SK-N-MC (cell line): Measurements from ENCODE around the gene CBL.

ENCODE experiments used
- DNase-seq: peaks from one replicate; pipeline ENCODE4 v3.0.0-alpha.2; 2011; ENCODE audit warnings: low read depth, low spot score
- H3K27ac ChIP-seq: fragments of 200-600 bp; sonication (generic); 2 replicates; pipeline ENCODE4 v1.5.1; 2016; ENCODE audit warnings: mixed run types
- H3K36me3 ChIP-seq: fragments of 200-600 bp; sonication (generic); 2 replicates; pipeline ENCODE4 v1.6.1; 2017; ENCODE audit warnings: antibody characterized with exemption, low read length, mixed read lengths; ENCODE audit not compliant: insufficient read depth
- H3K4me3 ChIP-seq: fragments of 200-600 bp; sonication (generic); 2 replicates; pipeline ENCODE4 v1.5.1; 2016
- H3K9ac ChIP-seq: fragments of 200-600 bp; sonication (generic); 2 replicates; pipeline ENCODE4 v1.8.0; 2017; ENCODE audit warnings: mixed run types, mixed read lengths; ENCODE audit not compliant: insufficient read length
- H3K9me3 ChIP-seq: fragments of 200-600 bp; sonication (generic); 2 replicates; pipeline ENCODE4 v1.6.1; 2017; ENCODE audit warnings: low read depth, mild to moderate bottlenecking, antibody characterized with exemption, low read length, moderate library complexity, mixed read lengths
- EZH2 ChIP-seq: fragments of 200-600 bp; sonication (generic); IDR thresholded peaks from one replicate; pipeline ENCODE4 v1.6.1; 2017; ENCODE audit warnings: antibody characterized with exemption
- FOXP2 ChIP-seq: optimal IDR thresholded peaks from 2 replicates; pipeline ENCODE3; 2011; ENCODE audit warnings: mild to moderate bottlenecking, moderate library complexity; ENCODE audit not compliant: insufficient read depth; ENCODE audit errors: extremely low read length, control extremely low read depth
- POLR2AphosphoS5 ChIP-seq: IDR thresholded peaks from 2 replicates; pipeline ENCODE4 v1.6.1; 2012; ENCODE audit warnings: mild to moderate bottlenecking, low read depth, low read length, borderline replicate concordance

Gene CBL

GRCh38 chr11:119320776-119321524, 114.8 kb downstream of the CBL start:
- no peak overlapping the region for H3K4me3 ChIP-seq
- H3K27ac ChIP-seq = no peak overlapping the region
- H3K36me3 ChIP-seq = no peaks in the 10 kb centered on the region
- H3K9ac ChIP-seq = no peak overlapping the region
- no peaks in the 10 kb centered on the region for H3K9me3 ChIP-seq
- no peak for TF ChIP-seq POLR2AphosphoS5
- TF ChIP-seq EZH2 = no peak
- no peak for TF ChIP-seq FOXP2
- no peak for DNase-seq

DNA sequence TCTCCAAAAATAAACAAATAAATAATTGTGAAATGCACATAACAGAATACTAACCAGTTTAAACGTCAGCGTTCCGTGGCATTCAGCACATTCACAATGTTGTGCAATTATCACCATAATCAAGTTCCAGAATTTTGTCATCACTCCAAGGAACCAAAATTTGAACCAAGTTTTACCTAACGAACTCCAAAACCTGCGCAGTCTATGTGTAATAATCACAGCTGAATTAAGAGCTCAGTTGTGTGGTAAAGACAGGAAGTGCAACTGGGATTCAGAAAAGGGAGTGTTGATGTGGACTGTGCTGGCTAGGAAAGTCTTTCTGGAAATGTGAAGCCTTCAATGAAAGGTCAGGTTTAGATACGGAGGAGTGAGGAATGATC, 116.2 kb downstream of the CBL start:
- no peaks in the 10 kb centered on the region for H3K36me3 ChIP-seq
- H3K9me3 ChIP-seq = no peaks in the 10 kb centered on the region
- H3K4me3 ChIP-seq = no peak overlapping the region
- TF ChIP-seq POLR2AphosphoS5 (no peak), FOXP2 (no peak), EZH2 (no peak)
- DNase-seq = no peak
- H3K9ac ChIP-seq = no peak overlapping the region
- H3K27ac ChIP-seq = no peak overlapping the region

DNA sequence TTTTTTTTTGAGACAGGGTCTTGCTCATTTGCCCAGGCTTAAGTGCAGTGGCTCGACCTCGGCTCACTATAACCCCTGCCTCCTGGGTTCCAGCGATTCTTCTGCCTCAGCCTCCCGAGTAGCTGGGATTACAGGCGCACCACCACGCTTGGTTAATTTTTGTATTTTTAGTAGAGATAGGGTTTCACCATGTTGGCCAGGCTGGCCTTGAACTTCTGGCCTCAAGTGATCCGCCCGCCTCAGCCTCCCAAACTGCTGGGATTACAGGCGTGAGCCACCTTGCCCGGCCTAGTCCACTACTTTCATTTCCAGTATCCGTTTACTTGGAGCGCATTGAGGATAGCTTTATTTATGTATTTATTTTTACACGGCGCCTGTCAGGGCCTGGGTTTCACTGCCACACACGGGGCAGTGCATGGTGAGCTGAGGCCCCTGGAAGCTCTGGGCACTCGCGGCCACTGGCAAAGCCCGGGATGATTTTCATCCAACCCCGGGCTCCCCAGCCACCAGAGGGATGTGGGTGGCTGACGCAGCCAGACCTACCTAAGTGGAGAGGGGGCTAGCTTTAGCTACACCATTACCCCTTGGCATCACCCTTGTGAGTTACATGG, 116.9 kb downstream of the CBL start:
- Histone ChIP-seq H3K36me3 (no peaks in the 10 kb centered on the region), H3K9ac (no peak overlapping the region), H3K27ac (no peak overlapping the region), H3K4me3 (no peak overlapping the region), H3K9me3 (no peaks in the 10 kb centered on the region)
- no peak for TF ChIP-seq FOXP2
- no peak for TF ChIP-seq EZH2
- TF ChIP-seq POLR2AphosphoS5 = no peak
- no peak for DNase-seq

GRCh38 chr11:119323532-119324033, 117.4 kb downstream of the CBL start:
- Histone ChIP-seq H3K9ac (no peak overlapping the region), H3K9me3 (no peaks in the 10 kb centered on the region), H3K27ac (no peak overlapping the region), H3K36me3 (no peaks in the 10 kb centered on the region), H3K4me3 (no peak overlapping the region)
- no peak for DNase-seq
- TF ChIP-seq FOXP2 (no peak), EZH2 (no peak), POLR2AphosphoS5 (no peak)

DNA sequence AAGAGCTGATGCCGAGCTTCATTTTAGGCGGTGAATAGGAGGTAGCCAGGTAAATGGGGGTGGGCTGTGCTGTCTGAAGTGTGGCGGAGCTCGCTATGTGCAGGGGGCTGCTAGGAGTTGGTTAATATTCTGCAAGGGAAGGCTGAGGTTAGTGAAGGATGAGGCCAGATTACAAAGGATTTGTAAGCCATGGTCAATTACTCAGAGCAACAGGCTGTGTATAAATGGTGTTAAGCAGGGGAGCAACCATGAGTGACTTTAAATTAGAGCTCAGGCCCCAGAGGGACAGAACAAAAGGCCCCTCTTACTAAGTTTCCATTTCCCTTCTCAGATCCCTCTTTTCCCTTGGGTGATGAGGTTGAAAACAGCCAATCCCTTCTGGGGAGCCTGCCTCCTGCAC, 118.0 kb downstream of the CBL start:
- Histone ChIP-seq H3K27ac (no peak overlapping the region), H3K36me3 (no peaks in the 10 kb centered on the region), H3K9ac (no peak overlapping the region), H3K4me3 (no peak overlapping the region), H3K9me3 (no peaks in the 10 kb centered on the region)
- no peak for DNase-seq
- TF ChIP-seq POLR2AphosphoS5 = no peak
- TF ChIP-seq FOXP2 = no peak
- no peak for TF ChIP-seq EZH2

DNA sequence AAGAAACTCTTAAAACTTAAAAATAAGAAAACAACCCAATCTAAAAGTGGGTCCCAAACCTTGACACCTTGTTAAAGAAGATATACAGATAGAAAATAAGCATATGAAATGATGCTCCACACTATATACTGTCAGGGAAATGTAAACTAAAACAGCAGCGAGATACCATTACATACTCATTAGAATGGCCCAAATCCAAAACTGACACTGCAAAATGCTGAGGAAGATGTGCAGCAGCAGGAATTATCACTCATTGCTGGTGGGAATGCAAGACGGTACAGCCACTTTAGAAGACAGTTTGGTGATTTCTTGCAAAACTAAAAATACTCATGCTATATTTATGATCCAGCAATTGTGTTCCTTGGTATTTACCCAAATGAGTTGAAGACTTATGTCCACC, 123.2 kb downstream of the CBL start:
- H3K9ac ChIP-seq = no peak overlapping the region
- no peaks in the 10 kb centered on the region for H3K9me3 ChIP-seq
- no peak for DNase-seq
- no peaks in the 10 kb centered on the region for H3K36me3 ChIP-seq
- TF ChIP-seq FOXP2 (no peak), EZH2 (no peak), POLR2AphosphoS5 (no peak)
- no peak overlapping the region for H3K27ac ChIP-seq
- H3K4me3 ChIP-seq = no peak overlapping the region

GRCh38 chr11:119330237-119330636, 124.1 kb downstream of the CBL start:
- Histone ChIP-seq H3K9ac (no peak overlapping the region), H3K9me3 (no peaks in the 10 kb centered on the region), H3K4me3 (no peak overlapping the region), H3K36me3 (no peaks in the 10 kb centered on the region), H3K27ac (no peak overlapping the region)
- TF ChIP-seq EZH2 = no peak
- no peak for TF ChIP-seq FOXP2
- no peak for TF ChIP-seq POLR2AphosphoS5
- DNase-seq = no peak

DNA sequence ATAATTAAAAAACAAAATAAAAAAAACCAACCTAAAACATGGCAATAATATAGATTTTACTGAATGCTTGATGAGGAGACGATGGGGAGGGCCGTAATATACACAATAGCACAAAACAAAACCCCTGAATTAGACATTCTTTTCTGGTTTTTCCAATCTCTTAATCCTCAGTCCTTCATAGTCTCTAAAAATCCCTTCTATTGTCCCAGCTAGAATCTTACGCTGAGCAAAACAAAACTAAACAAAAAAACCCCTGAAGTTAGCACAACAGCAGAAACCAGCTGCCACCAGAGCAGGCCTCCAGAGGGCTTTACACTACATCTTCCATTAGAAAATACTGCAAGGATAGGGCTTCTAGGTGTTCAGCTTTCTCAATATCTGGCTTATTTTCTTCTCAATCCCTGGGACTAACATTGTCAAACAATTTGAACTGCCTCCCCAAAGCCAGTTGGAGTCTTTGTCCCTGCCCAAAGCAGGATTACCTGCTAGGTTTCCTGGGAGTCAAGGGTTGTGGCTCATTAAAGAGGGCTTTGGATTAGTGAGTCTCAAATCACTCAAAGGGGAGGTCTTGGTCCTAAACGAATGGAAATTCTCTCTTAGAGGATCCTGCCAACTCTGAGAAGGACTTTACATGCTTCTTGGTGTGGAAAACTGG, 126.1 kb downstream of the CBL start:
- no peaks in the 10 kb centered on the region; the same call in 1 of the 2 replicates for H3K36me3 ChIP-seq
- TF ChIP-seq POLR2AphosphoS5 (no peak), EZH2 (no peak), FOXP2 (no peak)
- H3K4me3 ChIP-seq = no peak overlapping the region
- no peak overlapping the region for H3K27ac ChIP-seq
- no peak for DNase-seq
- H3K9me3 ChIP-seq = no peaks in the 10 kb centered on the region
- H3K9ac ChIP-seq = peak overlapping the region; percentile 32
